ENCODE measurements around the gene TSTD1. TPM values are rescaled to one million over a fixed set of nuclear protein-coding genes. Genes with fewer than 3 reads are reported as not detected.

Gene TSTD1
- total and polyA plus RNA-seq, 2 experiments from 2014 or later: 36.3 to 102 TPM

DNA sequence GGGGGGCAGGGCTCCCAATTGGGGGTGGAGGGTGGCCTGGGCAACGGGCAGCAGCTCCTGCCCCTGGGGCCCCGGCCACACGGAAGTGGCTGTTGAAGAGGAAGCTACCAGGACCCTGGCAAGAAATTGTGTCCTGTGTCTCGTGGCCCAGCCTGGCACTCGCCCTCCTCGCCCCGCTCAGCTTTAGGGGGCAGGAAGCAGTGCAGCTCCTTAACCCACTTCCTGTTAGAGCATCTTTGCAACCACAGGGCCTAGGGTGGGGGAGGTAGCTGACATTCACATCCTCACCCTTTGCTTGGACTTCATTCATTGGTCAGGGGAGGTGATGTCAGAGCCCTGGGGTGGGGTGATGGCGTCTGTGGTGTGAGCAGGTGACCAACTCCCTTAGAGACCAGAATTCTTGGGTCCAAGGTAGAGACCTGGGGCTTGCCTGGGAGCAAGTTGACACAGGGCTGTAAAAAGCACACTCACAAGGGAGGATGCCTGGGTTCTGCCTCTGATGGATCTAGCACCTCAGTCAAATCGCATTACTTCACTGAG lies 31.0 kb upstream of the TSTD1 start, which contains the start of gene ARHGAP30:
Gene ARHGAP30, minus strand, starts transcription at position 161 of the 540 bp plus-strand sequence. CDS start 267 bp downstream, outside the sequence.
- H3K4me1 ChIP-seq (ENCODE audit: insufficient read depth): no peaks in the 10 kb centered on the region
- no peaks in the 10 kb centered on the region for H3K9me2 ChIP-seq (replicated peaks; ENCODE audit: insufficient read depth)
- H3K9me3 ChIP-seq (ENCODE audit: low read depth): no peaks in the 10 kb centered on the region
- no peaks in the 10 kb centered on the region for H3K27me3 ChIP-seq
- no peaks in the 10 kb centered on the region for H4K20me1 ChIP-seq (ENCODE audit: insufficient read depth, poor library complexity, severe bottlenecking)
- H3K4me3 ChIP-seq: no peak within 1 kb of the TSS
- TF ChIP-seq EZH2phosphoT487 (IDR thresholded peaks at IDR 0.05; ENCODE audit: low read depth, severe bottlenecking, unreplicated experiment) (no peak), CTCF (IDR thresholded peaks at IDR 0.05; ENCODE audit: poor library complexity) (no peak), EZH2 (IDR thresholded peaks at IDR 0.05; ENCODE audit: borderline replicate concordance) (no peak)
- 91% methylated on average over 9 of the region's 9 CpGs for WGBS (ENCODE audit: low lambda C conversion rate, missing lambda C conversion rate)
- H3K36me3 ChIP-seq (replicated peaks; ENCODE audit: insufficient read depth, low read depth): no peaks in the 10 kb centered on the region
- no peak within 1 kb of the TSS for H3K4me2 ChIP-seq
- no peaks in the 10 kb centered on the region for H3K79me2 ChIP-seq
- no peak within 1 kb of the TSS for H3K27ac ChIP-seq
- no peak within 1 kb of the TSS for H2AFZ ChIP-seq
- DNase-seq (ENCODE audit: low spot score): no peak

DNA sequence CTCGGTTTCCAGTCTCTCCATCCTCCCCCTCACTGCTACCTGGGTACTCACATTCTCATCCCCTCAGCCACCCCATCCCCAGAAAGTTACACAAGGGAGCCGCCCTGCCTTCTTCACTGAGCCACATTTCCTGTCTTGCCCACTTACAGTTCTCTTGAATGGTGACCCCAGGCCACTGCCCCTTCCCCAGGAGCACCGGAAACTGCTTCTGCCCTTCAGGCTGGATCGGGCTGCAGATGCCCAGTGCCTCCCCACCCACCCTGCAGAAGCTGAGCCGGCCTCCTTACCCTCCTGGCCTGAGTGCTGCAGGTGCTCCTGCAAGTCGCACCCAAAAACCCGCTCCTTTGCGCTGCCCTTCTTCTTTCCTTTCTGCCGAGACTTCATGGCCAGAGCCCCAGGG lies 30.5 kb upstream of the TSTD1 start:
- Histone ChIP-seq H3K4me2 (no peak overlapping the region), H3K27ac (no peak overlapping the region), H4K20me1 (ENCODE audit: insufficient read depth, poor library complexity, severe bottlenecking) (no peaks in the 10 kb centered on the region), H3K4me1 (ENCODE audit: insufficient read depth) (no peaks in the 10 kb centered on the region), H3K4me3 (no peak overlapping the region), H3K9me3 (ENCODE audit: low read depth) (no peaks in the 10 kb centered on the region), H3K9me2 (replicated peaks; ENCODE audit: insufficient read depth) (no peaks in the 10 kb centered on the region), H3K27me3 (peaks cover 2% of the 10 kb centered on the region), H3K36me3 (replicated peaks; ENCODE audit: insufficient read depth, low read depth) (no peaks in the 10 kb centered on the region), H2AFZ (no peak overlapping the region), H3K79me2 (no peaks in the 10 kb centered on the region)
- peak; percentile 5 for DNase-seq (ENCODE audit: low spot score)
- TF ChIP-seq EZH2 (IDR thresholded peaks at IDR 0.05; ENCODE audit: borderline replicate concordance) (no peak), CTCF (IDR thresholded peaks at IDR 0.05; ENCODE audit: poor library complexity) (no peak), EZH2phosphoT487 (IDR thresholded peaks at IDR 0.05; ENCODE audit: low read depth, severe bottlenecking, unreplicated experiment) (no peak)
- WGBS (ENCODE audit: low lambda C conversion rate, missing lambda C conversion rate): 89% methylated on average over 9 of the region's 9 CpGs

DNA sequence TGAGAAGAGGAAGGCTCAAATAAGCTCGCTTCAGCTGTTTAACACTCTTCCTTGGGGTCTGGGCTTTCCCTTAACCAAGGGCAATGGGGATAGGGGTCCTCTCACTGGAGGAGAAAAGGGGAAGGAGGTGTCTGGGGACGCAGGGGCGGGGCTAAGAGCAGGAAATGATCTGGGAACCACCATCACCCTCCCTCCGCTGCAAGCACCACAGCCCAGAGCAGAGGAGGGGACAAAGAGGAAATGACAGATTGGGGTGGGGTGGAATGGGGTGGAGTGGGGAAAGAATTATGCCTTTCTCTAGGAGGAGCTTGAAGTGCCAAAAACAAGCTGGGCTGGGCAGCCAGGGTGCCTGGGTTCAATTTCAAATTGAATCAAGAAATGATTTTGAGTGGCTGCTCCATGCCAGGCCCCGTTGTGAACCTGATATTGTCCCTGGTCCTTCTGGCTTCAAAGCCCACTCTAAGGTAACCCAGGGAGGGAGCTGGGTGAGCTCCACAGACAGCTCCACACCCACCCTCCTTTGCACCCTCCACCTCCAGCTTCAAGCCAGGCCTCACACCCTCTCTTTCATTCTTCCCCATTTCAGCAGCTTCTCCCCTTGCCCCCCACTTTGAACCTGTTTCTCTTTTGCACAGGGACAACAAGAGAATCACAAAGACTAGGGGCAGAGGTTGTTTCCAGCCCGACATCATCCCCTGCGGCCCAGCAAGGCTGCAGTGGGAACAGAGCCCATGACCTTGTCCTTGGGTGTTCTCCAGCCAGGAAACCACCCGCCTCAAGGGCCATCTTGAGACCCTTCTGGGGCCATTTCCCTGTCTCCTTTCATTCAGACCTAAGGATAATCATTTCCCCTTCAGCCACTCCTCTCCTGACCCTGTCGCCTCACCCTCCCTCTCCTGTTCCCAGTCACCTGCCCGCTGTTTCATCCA lies 29.8 kb upstream of the TSTD1 start:
- Histone ChIP-seq H3K9me3 (ENCODE audit: low read depth) (no peaks in the 10 kb centered on the region), H3K36me3 (replicated peaks; ENCODE audit: insufficient read depth, low read depth) (no peaks in the 10 kb centered on the region), H3K27ac (no peak overlapping the region), H3K27me3 (peaks cover 9% of the 10 kb centered on the region), H3K4me2 (no peak overlapping the region), H4K20me1 (ENCODE audit: insufficient read depth, poor library complexity, severe bottlenecking) (no peaks in the 10 kb centered on the region), H3K4me3 (no peak overlapping the region), H3K79me2 (no peaks in the 10 kb centered on the region), H3K4me1 (ENCODE audit: insufficient read depth) (no peaks in the 10 kb centered on the region), H3K9me2 (replicated peaks; ENCODE audit: insufficient read depth) (no peaks in the 10 kb centered on the region), H2AFZ (no peak overlapping the region)
- TF ChIP-seq EZH2phosphoT487 (IDR thresholded peaks at IDR 0.05; ENCODE audit: low read depth, severe bottlenecking, unreplicated experiment): no peak
- no peak for TF ChIP-seq EZH2 (IDR thresholded peaks at IDR 0.05; ENCODE audit: borderline replicate concordance)
- TF ChIP-seq CTCF (IDR thresholded peaks at IDR 0.05; ENCODE audit: poor library complexity): no peak
- peak; percentile 2 for DNase-seq (ENCODE audit: low spot score)
- 83% methylated on average over 10 of the region's 10 CpGs for WGBS (ENCODE audit: low lambda C conversion rate, missing lambda C conversion rate)

Measured in hepatocyte (in vitro differentiated cells).